Measurements from ENCODE around the gene CA5B.

- no peak for TF ChIP-seq CTCF (IDR thresholded peaks at IDR 0.05)
- no peak for TF ChIP-seq POLR2A (IDR thresholded peaks at IDR 0.05)
- no peak for TF ChIP-seq EP300 (IDR thresholded peaks at IDR 0.05)
- no peak for TF ChIP-seq POLR2AphosphoS5 (IDR thresholded peaks at IDR 0.05)
These were observed 43.1 kb upstream of the CA5B start for GRCh38 chrX:15694941-15695451.
